Measurements from ENCODE around the gene EFCAB6.

DNA sequence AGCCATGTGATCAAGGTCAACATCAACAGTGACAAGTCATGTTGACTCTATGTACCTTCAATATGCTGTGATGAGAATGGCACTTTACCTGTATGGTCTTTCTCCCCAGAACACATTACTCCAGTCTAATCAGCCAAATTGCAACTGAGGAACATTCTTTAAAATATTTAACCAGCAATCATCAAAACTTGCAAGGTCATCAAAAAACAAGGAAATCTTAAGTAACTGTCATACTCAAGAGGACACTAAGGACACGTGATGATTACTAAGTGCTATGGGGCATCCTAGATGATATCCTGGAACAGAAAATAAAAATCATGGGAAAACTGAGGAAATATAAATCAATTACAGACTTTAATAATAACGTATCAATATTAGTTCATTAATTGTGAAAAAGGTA, 118.9 kb downstream of the EFCAB6 start:
- TF ChIP-seq, protein P1, sequence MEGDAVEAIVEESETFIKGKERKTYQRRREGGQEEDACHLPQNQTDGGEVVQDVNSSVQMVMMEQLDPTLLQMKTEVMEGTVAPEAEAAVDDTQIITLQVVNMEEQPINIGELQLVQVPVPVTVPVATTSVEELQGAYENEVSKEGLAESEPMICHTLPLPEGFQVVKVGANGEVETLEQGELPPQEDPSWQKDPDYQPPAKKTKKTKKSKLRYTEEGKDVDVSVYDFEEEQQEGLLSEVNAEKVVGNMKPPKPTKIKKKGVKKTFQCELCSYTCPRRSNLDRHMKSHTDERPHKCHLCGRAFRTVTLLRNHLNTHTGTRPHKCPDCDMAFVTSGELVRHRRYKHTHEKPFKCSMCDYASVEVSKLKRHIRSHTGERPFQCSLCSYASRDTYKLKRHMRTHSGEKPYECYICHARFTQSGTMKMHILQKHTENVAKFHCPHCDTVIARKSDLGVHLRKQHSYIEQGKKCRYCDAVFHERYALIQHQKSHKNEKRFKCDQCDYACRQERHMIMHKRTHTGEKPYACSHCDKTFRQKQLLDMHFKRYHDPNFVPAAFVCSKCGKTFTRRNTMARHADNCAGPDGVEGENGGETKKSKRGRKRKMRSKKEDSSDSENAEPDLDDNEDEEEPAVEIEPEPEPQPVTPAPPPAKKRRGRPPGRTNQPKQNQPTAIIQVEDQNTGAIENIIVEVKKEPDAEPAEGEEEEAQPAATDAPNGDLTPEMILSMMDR (IDR thresholded peaks at IDR 0.05) = no peak
- no peak for TF ChIP-seq ZFX (IDR thresholded peaks at IDR 0.05; ENCODE audit: borderline replicate concordance)
